ENCODE measurements around the gene ULK2.

DNA sequence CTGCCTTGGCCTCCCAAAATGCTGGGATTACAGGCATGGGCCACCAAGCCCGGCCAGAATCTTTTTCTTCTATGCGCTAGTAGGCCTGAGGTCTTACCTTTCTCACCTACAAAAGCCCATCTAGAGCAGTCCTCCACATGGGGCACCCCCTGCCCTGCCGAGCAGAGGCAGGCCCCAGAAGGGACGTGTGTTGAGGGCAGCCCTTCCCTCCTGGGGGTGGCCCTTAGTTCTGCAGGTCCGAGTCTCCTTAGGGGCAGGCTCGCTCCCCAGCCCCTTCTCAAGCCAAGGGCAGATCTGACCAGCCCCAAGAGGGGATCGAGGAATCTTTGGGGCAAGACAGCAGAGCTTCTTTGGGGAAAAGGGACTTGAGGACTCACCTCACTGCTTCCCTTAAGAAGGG is 101.7 kb downstream of the ULK2 start:
- no peak for TF ChIP-seq EP300 (IDR thresholded peaks at IDR 0.05; ENCODE audit: borderline replicate concordance)
- no peak for TF ChIP-seq EGR1 (IDR thresholded peaks at IDR 0.05)
- no peak for TF ChIP-seq TEAD4 (IDR thresholded peaks at IDR 0.05)
- no peak for TF ChIP-seq RAD21 (IDR thresholded peaks at IDR 0.05; ENCODE audit: low read depth)
- TF ChIP-seq TAF1 (IDR thresholded peaks at IDR 0.05; ENCODE audit: low read depth) = no peak

Data from Ishikawa (cell line).